H9 (cell line): ENCODE measurements around the gene TCF4. TPM values are rescaled to one million over a fixed set of nuclear protein-coding genes. Genes with fewer than 3 reads are reported as not detected.

Experiments used
- DNase-seq: peaks from one replicate; pipeline ENCODE4 v3.0.0-alpha.2; 2017
- H2AFZ ChIP-seq: one replicate; pipeline ENCODE4 v1.6.1; 2013; ENCODE audit warnings: mild to moderate bottlenecking, low read length, control low read depth, moderate library complexity
- H2AK5ac ChIP-seq: 2 replicates; pipeline ENCODE4 v1.6.1; 2013; ENCODE audit warnings: low read length, control low read depth, mixed read lengths; ENCODE audit not compliant: insufficient read length
- H2BK120ac ChIP-seq: one replicate; pipeline ENCODE4 v1.6.1; 2013; ENCODE audit warnings: low read depth, mild to moderate bottlenecking, low read length, control low read depth, inconsistent platforms; ENCODE audit not compliant: poor library complexity, severe bottlenecking
- H2BK12ac ChIP-seq: 2 replicates; pipeline ENCODE4 v1.6.1; 2013; ENCODE audit warnings: low read length, control low read depth, mixed read lengths, low read depth; ENCODE audit not compliant: insufficient read length
- H2BK15ac ChIP-seq: 2 replicates; pipeline ENCODE4 v1.6.1; 2013; ENCODE audit warnings: low read depth, low read length, control low read depth
- H2BK20ac ChIP-seq: one replicate; pipeline ENCODE4 v1.6.1; 2013; ENCODE audit warnings: low read depth, mild to moderate bottlenecking, low read length, control low read depth, inconsistent platforms; ENCODE audit not compliant: poor library complexity, severe bottlenecking
- H2BK5ac ChIP-seq: 2 replicates; pipeline ENCODE4 v1.6.1; 2013; ENCODE audit warnings: low read length, control low read depth, mixed read lengths; ENCODE audit not compliant: insufficient read length
- H3K14ac ChIP-seq: 2 replicates; pipeline ENCODE4 v1.6.1; 2013; ENCODE audit warnings: low read length, control low read depth; ENCODE audit not compliant: insufficient read depth
- H3K18ac ChIP-seq: 2 replicates; pipeline ENCODE4 v1.6.1; 2013; ENCODE audit warnings: low read depth, mild to moderate bottlenecking, mixed read lengths, low read length, control low read depth; ENCODE audit not compliant: insufficient read length
- H3K23ac ChIP-seq: 2 replicates; pipeline ENCODE4 v1.6.1; 2013; ENCODE audit warnings: low read length, control low read depth, mixed read lengths, low read depth; ENCODE audit not compliant: insufficient read length
- H3K23me2 ChIP-seq: 2 replicates; pipeline ENCODE4 v1.6.1; 2013; ENCODE audit warnings: low read depth, mild to moderate bottlenecking, mixed read lengths, low read length, control low read depth; ENCODE audit not compliant: insufficient read length, poor library complexity, severe bottlenecking
- H3K27ac ChIP-seq: 2 replicates; pipeline ENCODE4 v1.5.1; 2013; ENCODE audit warnings: low read length, control low read depth, mixed read lengths, low read depth; ENCODE audit not compliant: insufficient read length
- H3K27me3 ChIP-seq: 2 replicates; pipeline ENCODE4 v1.6.1; 2013; ENCODE audit warnings: low read length, control low read depth, inconsistent platforms; ENCODE audit not compliant: insufficient read depth
- H3K4ac ChIP-seq: 2 replicates; pipeline ENCODE4 v1.6.1; 2013; ENCODE audit warnings: low read depth, mild to moderate bottlenecking, control low read depth, inconsistent platforms, low read length, moderate library complexity
- H3K4me1 ChIP-seq: 2 replicates; pipeline ENCODE4 v1.6.1; 2013; ENCODE audit warnings: low read length, control low read depth, inconsistent platforms; ENCODE audit not compliant: insufficient read depth
- H3K4me2 ChIP-seq: 2 replicates; pipeline ENCODE4 v1.6.1; 2013; ENCODE audit warnings: low read length, control low read depth, mixed read lengths; ENCODE audit not compliant: insufficient read length, insufficient read depth
- H3K56ac ChIP-seq: 2 replicates; pipeline ENCODE4 v1.6.1; 2013; ENCODE audit warnings: low read depth, mild to moderate bottlenecking, mixed read lengths, low read length, control low read depth; ENCODE audit not compliant: insufficient read length
- H3K79me1 ChIP-seq: 2 replicates; pipeline ENCODE4 v1.6.1; 2013; ENCODE audit warnings: low read depth, mild to moderate bottlenecking, moderate library complexity, low read length, control low read depth, inconsistent platforms; ENCODE audit not compliant: insufficient read depth, poor library complexity, severe bottlenecking
- H3K79me2 ChIP-seq: 2 replicates; pipeline ENCODE4 v1.6.1; 2013; ENCODE audit warnings: low read length, control low read depth, inconsistent platforms; ENCODE audit not compliant: insufficient read depth
- H3K9ac ChIP-seq: 2 replicates; pipeline ENCODE4 v1.6.1; 2013; ENCODE audit warnings: low read length, control low read depth, mixed read lengths; ENCODE audit not compliant: insufficient read length; ENCODE audit errors: extremely low read depth
- H3K9me3 ChIP-seq: one replicate; pipeline ENCODE4 v1.6.1; 2013; ENCODE audit warnings: low read depth, low read length, inconsistent platforms; ENCODE audit not compliant: control insufficient read depth
- H3T11ph ChIP-seq: one replicate; pipeline ENCODE4 v1.6.1; 2013; ENCODE audit warnings: mild to moderate bottlenecking, low read length, control low read depth, inconsistent platforms
- H4K20me1 ChIP-seq: one replicate; pipeline ENCODE4 v1.6.1; 2013; ENCODE audit not compliant: control insufficient read depth, insufficient read length, insufficient read depth
- H4K5ac ChIP-seq: 2 replicates; pipeline ENCODE4 v1.6.1; 2013; ENCODE audit warnings: low read depth, mild to moderate bottlenecking, mixed read lengths, low read length, control low read depth; ENCODE audit not compliant: insufficient read length
- H4K8ac ChIP-seq: replicated peaks from 2 replicates; pipeline ENCODE4 v1.6.1; 2013; ENCODE audit warnings: low read length, control low read depth, mixed read lengths, low read depth; ENCODE audit not compliant: insufficient read length
- H4K91ac ChIP-seq: 2 replicates; pipeline ENCODE4 v1.6.1; 2013; ENCODE audit warnings: low read depth, mild to moderate bottlenecking, moderate library complexity, mixed read lengths, low read length, control low read depth; ENCODE audit not compliant: insufficient read length
- H3K27ac Mint-ChIP-seq, 3 experiments: 2 replicates in 2 of 3; 3 replicates in 1 of 3; pipeline ENCODE4 v1.8.0; 2020 to 2021; ENCODE audit warnings: mixed read lengths in 3 of 3, mild to moderate bottlenecking in 1 of 3, moderate library complexity in 1 of 3
- H3K27me3 Mint-ChIP-seq: 2 replicates; pipeline ENCODE4 v1.8.0; 2021; ENCODE audit warnings: low read depth, mild to moderate bottlenecking, moderate library complexity, mixed read lengths
- H3K36me3 Mint-ChIP-seq, 3 experiments: 2 replicates in 2 of 3; 3 replicates in 1 of 3; pipeline ENCODE4 v1.8.0; 2020 to 2021; ENCODE audit warnings: low read depth in 3 of 3, mixed read lengths in 3 of 3; ENCODE audit not compliant: insufficient read depth in 1 of 3
- H3K4me1 Mint-ChIP-seq, 2 experiments: 2 replicates each; pipeline ENCODE4 v1.8.0; 2020; ENCODE audit warnings: mixed read lengths in 2 of 2
- H3K4me3 Mint-ChIP-seq, 2 experiments: 2 replicates in 1 of 2; 3 replicates in 1 of 2; pipeline ENCODE4 v1.8.0; 2020 to 2021; ENCODE audit warnings: mild to moderate bottlenecking in 2 of 2, mixed read lengths in 2 of 2, moderate library complexity in 1 of 2
- H3K9me3 Mint-ChIP-seq, 2 experiments: 2 replicates in 1 of 2; 3 replicates in 1 of 2; pipeline ENCODE4 v1.8.0; 2020; ENCODE audit warnings: mild to moderate bottlenecking in 2 of 2, mixed read lengths in 2 of 2, moderate library complexity in 1 of 2
- CTCF ChIP-seq: fragments of 200-600 bp; sonication (generic); conservative IDR thresholded peaks from 3 replicates; pipeline ENCODE4 v1.8.0; 2021; ENCODE audit warnings: antibody characterized with exemption, mild to moderate bottlenecking
- WGBS: extraction: QIAGEN DNeasy Blood & Tissue Kit; methylation state at CpG from one replicate; pipeline ENCODE4 v1.1.7; 2013; ENCODE audit warnings: missing lambda C conversion rate, low lambda C conversion rate, mixed read lengths; ENCODE audit not compliant: insufficient read length; ENCODE audit errors: extremely low coverage; 5-methylcytosine and 5-hydroxymethylcytosine counted together
- total RNA-seq: library from RNA; stranded (reverse); gene quantifications from 2 replicates; pipeline ENCODE4 v1.2.1, GENCODE V29; 2021

The TCF4 gene
- total RNA-seq, 1 experiment from 2014 or later = 99.4 TPM

GRCh38 chr18:55340998-55341397, 247.0 kb downstream of the TCF4 start:
- WGBS = no CpG with 5 or more reads among the region's 2 CpGs
- Histone ChIP-seq H3K9ac (no peak overlapping the region), H3K79me1 (no peaks in the 10 kb centered on the region), H3K79me2 (no peaks in the 10 kb centered on the region), H3K14ac (no peak overlapping the region), H2AK5ac (no peak overlapping the region), H4K91ac (no peak overlapping the region), H4K20me1 (no peaks in the 10 kb centered on the region), H4K5ac (no peak overlapping the region), H2AFZ (no peak overlapping the region), H3K4me1 (no peaks in the 10 kb centered on the region; the same call in 1 of the 2 replicates), H3K18ac (no peak overlapping the region), H2BK12ac (no peak overlapping the region), H3K27me3 (no peaks in the 10 kb centered on the region), H2BK15ac (no peak overlapping the region), H3K23me2 (no peaks in the 10 kb centered on the region), H3K27ac (no peak overlapping the region), H3K4me2 (no peak overlapping the region), H2BK20ac (no peak overlapping the region), H3K4ac (no peak overlapping the region), H3T11ph (no peak overlapping the region), H3K23ac (no peak overlapping the region), H3K56ac (no peak overlapping the region), H2BK120ac (no peak overlapping the region), H3K9me3 (no peaks in the 10 kb centered on the region), H4K8ac (no peak overlapping the region), H2BK5ac (no peak overlapping the region)
- H3K27ac Mint-ChIP-seq = no peak overlapping the region
- peaks cover 53 to 64% of the 10 kb centered on the region in 2 experiments for H3K4me1 Mint-ChIP-seq
- no peaks in the 10 kb centered on the region for H3K36me3 Mint-ChIP-seq
- TF ChIP-seq CTCF = no peak
- DNase-seq = no peak
- H3K27me3 Mint-ChIP-seq = no peaks in the 10 kb centered on the region
- H3K4me3 Mint-ChIP-seq = no peak overlapping the region
- H3K9me3 Mint-ChIP-seq = no peaks in the 10 kb centered on the region
